Stimulated activated CD4-positive, alpha-beta T cell treated with anti-CD3 and anti-CD28 coated beads, Interleukin-2, amount 100 ng/mL, for 24 hours (primary cell): ENCODE measurements around the gene CACNA2D1.

Experiments
- DNase-seq, 2 donors: peaks; one replicate each; pipeline ENCODE4 v3.0.0-alpha.2; 2020

Gene CACNA2D1

GRCh38 chr7:82270870-82271269 lies 172.7 kb downstream of the CACNA2D1 start:
- no peak for DNase-seq

- DNase-seq = no peak
Observed at GRCh38 chr7:82268632-82269031, 174.9 kb downstream of the CACNA2D1 start.

GRCh38 chr7:82266081-82266480 lies 177.5 kb downstream of the CACNA2D1 start:
- DNase-seq = no peak

- no peak for DNase-seq
Observed at GRCh38 chr7:82264783-82265305, 178.7 kb downstream of the CACNA2D1 start.

- no peak for DNase-seq
Observed at GRCh38 chr7:82263920-82264782, 179.4 kb downstream of the CACNA2D1 start.

GRCh38 chr7:82258181-82258580 lies 185.4 kb downstream of the CACNA2D1 start:
- DNase-seq = no peak

GRCh38 chr7:82257118-82257695 lies 186.4 kb downstream of the CACNA2D1 start:
- no peak for DNase-seq

- DNase-seq = no peak
Observed at GRCh38 chr7:82255706-82256105, 187.9 kb downstream of the CACNA2D1 start.

- no peak for DNase-seq
Observed at GRCh38 chr7:82250598-82250997, 193.0 kb downstream of the CACNA2D1 start.

GRCh38 chr7:82249979-82250378 lies 193.6 kb downstream of the CACNA2D1 start:
- no peak for DNase-seq

GRCh38 chr7:82247814-82248433 lies 195.7 kb downstream of the CACNA2D1 start:
- no peak for DNase-seq

GRCh38 chr7:82244947-82245517 lies 198.5 kb downstream of the CACNA2D1 start:
- DNase-seq = no peak

GRCh38 chr7:82241356-82241755 lies 202.2 kb downstream of the CACNA2D1 start:
- DNase-seq = no peak

- no peak for DNase-seq
Observed at GRCh38 chr7:82235713-82236112, 207.9 kb downstream of the CACNA2D1 start.

- no peak for DNase-seq
Observed at GRCh38 chr7:82234457-82235049, 209.0 kb downstream of the CACNA2D1 start.

GRCh38 chr7:82230811-82231581 lies 212.6 kb downstream of the CACNA2D1 start:
- DNase-seq = no peak

GRCh38 chr7:82229164-82229563 lies 214.4 kb downstream of the CACNA2D1 start:
- no peak for DNase-seq

- DNase-seq = no peak
Observed at GRCh38 chr7:82226191-82226590, 217.4 kb downstream of the CACNA2D1 start.

GRCh38 chr7:82224529-82224928 lies 219.0 kb downstream of the CACNA2D1 start:
- DNase-seq = no peak

GRCh38 chr7:82223580-82223979 lies 220.0 kb downstream of the CACNA2D1 start:
- DNase-seq = no peak

- DNase-seq = no peak
Observed at GRCh38 chr7:82221152-82221674, 222.4 kb downstream of the CACNA2D1 start.

GRCh38 chr7:82212466-82212865 lies 231.1 kb downstream of the CACNA2D1 start:
- DNase-seq = no peak
